CD8-positive, alpha-beta memory T cell (primary cell): ENCODE results near the gene TKT. TPM values are rescaled to one million over a fixed set of nuclear protein-coding genes. Genes with fewer than 3 reads are reported as not detected.

ENCODE experiments used
- CTCF ChIA-PET: fragments of 350-600 bp; sonication (Branson Sonifier 250); formaldehyde crosslinking; loops from one replicate; lab custom pipeline; 2021; ENCODE audit warnings: antibody characterized with exemption; lab: Charles Lee
- POLR2A ChIA-PET: fragments of 350-600 bp; sonication (Branson Sonifier 250); formaldehyde crosslinking; loops from one replicate; lab custom pipeline; 2021; ENCODE audit warnings: antibody characterized with exemption; lab: Charles Lee
- DNase-seq, 5 donors: peaks; one replicate each; pipeline versions ENCODE4 v3.0.0 to v3.0.0-alpha.2; 2020 to 2022; ENCODE audit warnings: mixed read lengths in 1 of 5
- H3K27ac ChIP-seq: one replicate; pipeline ENCODE4 v1.7.0; 2013; ENCODE audit warnings: low read depth, mild to moderate bottlenecking, low read length, moderate library complexity
- H3K27me3 ChIP-seq: 2 replicates; pipeline ENCODE4 v1.7.0; 2013; ENCODE audit warnings: low read length, mild to moderate bottlenecking; ENCODE audit not compliant: insufficient read depth, poor library complexity, severe bottlenecking
- H3K36me3 ChIP-seq: 2 replicates; pipeline ENCODE4 v1.7.0; 2013; ENCODE audit warnings: mild to moderate bottlenecking, low read length, moderate library complexity; ENCODE audit not compliant: insufficient read depth
- H3K4me1 ChIP-seq: 2 replicates; pipeline ENCODE4 v1.7.0; 2013; ENCODE audit warnings: mild to moderate bottlenecking, low read length, moderate library complexity; ENCODE audit not compliant: insufficient read depth
- H3K4me3 ChIP-seq: 2 replicates; pipeline ENCODE4 v1.7.0; 2013; ENCODE audit warnings: mild to moderate bottlenecking, low read length
- H3K9me3 ChIP-seq: 2 replicates; pipeline ENCODE4 v1.7.0; 2013; ENCODE audit warnings: mild to moderate bottlenecking, low read length
- H3K27ac Mint-ChIP-seq, 8 donors: one replicate each; pipeline ENCODE4 v1.8.0; 2020 to 2021; ENCODE audit warnings: mixed read lengths in 8 of 8, mild to moderate bottlenecking in 6 of 8, inconsistent platforms in 3 of 8, moderate library complexity in 3 of 8
- H3K27me3 Mint-ChIP-seq, 2 donors: one replicate each; pipeline ENCODE4 v1.8.0; 2020 to 2021; ENCODE audit warnings: mixed read lengths in 2 of 2, mild to moderate bottlenecking in 1 of 2, moderate library complexity in 1 of 2
- H3K36me3 Mint-ChIP-seq, 3 donors: one replicate each; pipeline ENCODE4 v1.8.0; 2020 to 2021; ENCODE audit warnings: mixed read lengths in 3 of 3, inconsistent platforms in 1 of 3, mild to moderate bottlenecking in 1 of 3
- H3K4me1 Mint-ChIP-seq, 3 donors: one replicate each; pipeline ENCODE4 v1.8.0; 2020 to 2021; ENCODE audit warnings: mixed read lengths in 3 of 3, inconsistent platforms in 1 of 3, mild to moderate bottlenecking in 1 of 3
- H3K4me3 Mint-ChIP-seq, 7 donors: one replicate each; pipeline ENCODE4 v1.8.0; 2020 to 2021; ENCODE audit warnings: mixed read lengths in 7 of 7, mild to moderate bottlenecking in 6 of 7, moderate library complexity in 4 of 7, inconsistent platforms in 2 of 7
- H3K9me3 Mint-ChIP-seq, 5 donors: one replicate each; pipeline ENCODE4 v1.8.0; 2020 to 2022; ENCODE audit warnings: mixed read lengths in 5 of 5, mild to moderate bottlenecking in 3 of 5, moderate library complexity in 2 of 5, inconsistent platforms in 1 of 5
- polyA plus RNA-seq: library from polyadenylated mRNA; unstranded; fragments of 300-500 nt; fragmentation: Illumina TruSeq; gene quantifications from one replicate; pipeline ENCODE4 v1.2.3, GENCODE V29; 2021
- total RNA-seq, 2 experiments: library from RNA; stranded (reverse); gene quantifications; one replicate each; pipeline ENCODE4 v1.2.3, GENCODE V29; 2021

Gene TKT
- total and polyA plus RNA-seq, 3 experiments from 2014 or later: 59.3 to 182 (median 173) TPM

DNA sequence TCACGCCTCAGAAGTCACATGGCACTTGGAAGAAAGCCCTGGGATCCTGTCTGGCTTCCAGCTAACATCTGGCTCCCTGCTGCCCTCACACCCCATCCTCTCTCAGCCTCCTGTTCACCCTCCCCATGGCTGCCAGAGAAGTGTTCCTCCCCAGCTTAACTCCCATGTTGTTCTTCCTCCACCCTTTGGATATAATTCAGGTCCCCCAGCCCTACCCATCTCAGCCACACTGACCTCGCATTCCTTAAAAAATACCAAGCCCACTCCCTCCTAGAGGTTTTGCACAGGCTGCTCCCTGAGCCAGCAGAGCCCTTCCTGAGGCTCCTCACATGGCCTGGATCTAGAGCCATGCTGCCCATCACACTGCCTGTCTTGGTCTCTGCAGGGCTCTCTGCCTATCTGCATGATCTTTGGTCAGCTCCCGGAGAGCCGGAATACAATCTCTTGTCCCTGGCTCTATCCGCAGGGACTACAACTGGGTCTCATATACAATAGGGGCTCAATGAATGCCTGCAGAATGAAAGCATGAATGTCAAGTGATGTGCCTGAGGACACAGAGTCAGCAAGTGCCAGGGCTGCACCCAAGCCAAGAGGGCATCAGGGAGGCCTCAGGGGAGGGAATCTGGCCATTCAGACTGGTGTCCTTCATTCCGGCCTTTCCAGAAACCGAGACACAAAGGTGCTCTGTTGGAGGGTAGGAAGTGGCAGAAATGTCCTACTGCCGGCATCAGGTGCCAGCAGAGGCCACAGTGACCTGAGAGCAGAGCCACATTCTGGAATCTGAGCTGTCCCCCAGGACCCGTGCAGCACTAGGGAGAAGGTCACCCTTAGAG, 3.8 kb upstream of the TKT start:
- H3K36me3 ChIP-seq: no peaks in the 10 kb centered on the region
- no peaks in the 10 kb centered on the region for H3K9me3 ChIP-seq
- no peaks in the 10 kb centered on the region for H3K9me3 Mint-ChIP-seq
- peak overlapping the region in 2 of 8 donors; percentile 12 to 87 for H3K27ac Mint-ChIP-seq
- peaks cover 0 to 6% (median 0%) of the 10 kb centered on the region in 3 donors for H3K36me3 Mint-ChIP-seq
- H3K4me1 ChIP-seq: peaks cover under 1% of the 10 kb centered on the region
- H3K4me3 Mint-ChIP-seq: peak overlapping the region in 1 of 7 donors; percentile 51
- POLR2A ChIA-PET: no interaction called here
- H3K27me3 Mint-ChIP-seq: peaks cover 0 to 1% of the 10 kb centered on the region in 2 donors
- H3K4me3 ChIP-seq: no peak overlapping the region
- H3K27me3 ChIP-seq: no peaks in the 10 kb centered on the region
- no peak for DNase-seq
- H3K27ac ChIP-seq: no peak overlapping the region
- H3K4me1 Mint-ChIP-seq: peaks cover 2 to 7% (median 6%) of the 10 kb centered on the region in 3 donors
- CTCF ChIA-PET: interaction anchor here (1.6 kb wide), 1 partner anchor 26 kb away, joined by 3 read pairs; no protein-coding TSS in a partner anchor

- Histone ChIP-seq H3K4me3 (no peak overlapping the region), H3K4me1 (peaks cover 9% of the 10 kb centered on the region), H3K36me3 (no peaks in the 10 kb centered on the region), H3K27me3 (no peaks in the 10 kb centered on the region), H3K27ac (no peak overlapping the region), H3K9me3 (no peaks in the 10 kb centered on the region)
- CTCF ChIA-PET: interaction anchor here (1.6 kb wide), 1 partner anchor 27 kb away, joined by 3 read pairs; no protein-coding TSS in a partner anchor
- peaks cover 10 to 15% (median 15%) of the 10 kb centered on the region in 3 donors for H3K4me1 Mint-ChIP-seq
- POLR2A ChIA-PET: no interaction called here
- peak overlapping the region in 1 of 7 donors; percentile 77 for H3K4me3 Mint-ChIP-seq
- H3K27me3 Mint-ChIP-seq: peaks cover 0 to 1% of the 10 kb centered on the region in 2 donors
- H3K9me3 Mint-ChIP-seq: no peaks in the 10 kb centered on the region
- H3K27ac Mint-ChIP-seq: peak overlapping the region in 1 of 8 donors; percentile 47
- DNase-seq: no peak
- peaks cover 0 to 6% (median 0%) of the 10 kb centered on the region in 3 donors for H3K36me3 Mint-ChIP-seq
These were observed 3.0 kb upstream of the TKT start for GRCh38 chr3:53258600-53259426.

GRCh38 chr3:53257465-53257864, 1.6 kb upstream of the TKT start:
- peaks cover 18 to 29% (median 27%) of the 10 kb centered on the region in 3 donors for H3K4me1 Mint-ChIP-seq
- peaks cover 0 to 6% (median 0%) of the 10 kb centered on the region in 3 donors for H3K36me3 Mint-ChIP-seq
- H3K4me3 ChIP-seq: no peak overlapping the region
- DNase-seq: no peak
- no peaks in the 10 kb centered on the region for H3K27me3 ChIP-seq
- POLR2A ChIA-PET: interaction anchor here (0.5 kb wide), 1 partner anchor 1757 kb away, joined by 7 read pairs; no protein-coding TSS in a partner anchor
- peaks cover 20% of the 10 kb centered on the region for H3K4me1 ChIP-seq
- CTCF ChIA-PET: interaction anchor here (0.9 kb wide), 1 partner anchor 18 kb away, joined by 4 read pairs; no protein-coding TSS in a partner anchor
- H3K27ac Mint-ChIP-seq: peak overlapping the region in 1 of 8 donors; percentile 8
- no peaks in the 10 kb centered on the region for H3K36me3 ChIP-seq
- H3K27ac ChIP-seq: no peak overlapping the region
- peak overlapping the region in 5 of 7 donors; percentile 19 to 83 (median 77) for H3K4me3 Mint-ChIP-seq
- H3K9me3 Mint-ChIP-seq: no peaks in the 10 kb centered on the region
- no peaks in the 10 kb centered on the region for H3K9me3 ChIP-seq
- H3K27me3 Mint-ChIP-seq: peaks cover 0 to 1% of the 10 kb centered on the region in 2 donors

DNA sequence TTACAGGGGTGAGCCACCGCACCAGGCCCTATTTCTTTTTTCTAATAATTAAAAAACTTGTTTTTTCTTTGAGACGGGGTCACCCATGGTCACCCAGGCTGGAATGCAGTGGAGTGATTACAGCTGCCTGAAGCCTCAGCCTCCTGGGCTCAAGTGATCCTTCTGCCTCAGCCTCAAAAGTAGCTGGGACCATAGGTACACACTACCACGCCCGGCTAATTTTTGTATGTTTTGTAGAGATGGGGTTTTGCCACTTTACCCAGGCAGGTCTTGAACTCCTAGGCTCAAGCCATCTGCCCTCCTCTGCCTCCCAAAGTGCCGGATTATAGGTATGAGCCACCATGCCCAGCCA, 858 bp upstream of the TKT start:
- H3K27me3 Mint-ChIP-seq: peaks cover 0 to 1% of the 10 kb centered on the region in 2 donors
- peak overlapping the region in 2 of 8 donors; percentile 4 to 81 for H3K27ac Mint-ChIP-seq
- no peaks in the 10 kb centered on the region for H3K9me3 ChIP-seq
- H3K4me1 Mint-ChIP-seq: peaks cover 22 to 35% (median 33%) of the 10 kb centered on the region in 3 donors
- H3K36me3 Mint-ChIP-seq: peaks cover 0 to 6% (median 0%) of the 10 kb centered on the region in 3 donors
- DNase-seq: no peak
- H3K4me1 ChIP-seq: peaks cover 26% of the 10 kb centered on the region
- H3K9me3 Mint-ChIP-seq: no peaks in the 10 kb centered on the region
- CTCF ChIA-PET: no interaction called here
- H3K4me3 ChIP-seq: no peak overlapping the region
- POLR2A ChIA-PET: interaction anchor here (0.5 kb wide), 1 partner anchor 1756 kb away, joined by 7 read pairs; no protein-coding TSS in a partner anchor
- no peaks in the 10 kb centered on the region for H3K27me3 ChIP-seq
- H3K4me3 Mint-ChIP-seq: peak overlapping the region; percentile 20 to 97 (median 85)
- no peak overlapping the region for H3K27ac ChIP-seq
- H3K36me3 ChIP-seq: no peaks in the 10 kb centered on the region

- no peaks in the 10 kb centered on the region for H3K36me3 ChIP-seq
- Mint-ChIP-seq H3K9me3 (no peaks in the 10 kb centered on the region), H3K4me3 (peak overlapping the region; percentile 90 to 97 (median 92)), H3K4me1 (peaks cover 27 to 46% (median 39%) of the 10 kb centered on the region in 3 donors), H3K27ac (peak overlapping the region in 6 of 8 donors; percentile 63 to 87 (median 82)), H3K27me3 (peaks cover 0 to 1% of the 10 kb centered on the region in 2 donors), H3K36me3 (peaks cover 0 to 6% (median 0%) of the 10 kb centered on the region in 3 donors)
- peak in 2 of 5 donors; percentile 23 to 34 for DNase-seq
- ChIA-PET POLR2A (interaction anchor here (1.0 kb wide), 1 partner anchor 94 kb away, joined by 3 read pairs; no protein-coding TSS in a partner anchor), CTCF (no interaction called here)
- H3K27ac ChIP-seq: peak overlapping the region; percentile 78
- H3K4me3 ChIP-seq: peak overlapping the region; percentile 90
- no peaks in the 10 kb centered on the region for H3K27me3 ChIP-seq
- H3K4me1 ChIP-seq: peaks cover 26% of the 10 kb centered on the region
- H3K9me3 ChIP-seq: no peaks in the 10 kb centered on the region
These were observed 423 bp downstream of the TKT start for GRCh38 chr3:53255423-53255774.

DNA sequence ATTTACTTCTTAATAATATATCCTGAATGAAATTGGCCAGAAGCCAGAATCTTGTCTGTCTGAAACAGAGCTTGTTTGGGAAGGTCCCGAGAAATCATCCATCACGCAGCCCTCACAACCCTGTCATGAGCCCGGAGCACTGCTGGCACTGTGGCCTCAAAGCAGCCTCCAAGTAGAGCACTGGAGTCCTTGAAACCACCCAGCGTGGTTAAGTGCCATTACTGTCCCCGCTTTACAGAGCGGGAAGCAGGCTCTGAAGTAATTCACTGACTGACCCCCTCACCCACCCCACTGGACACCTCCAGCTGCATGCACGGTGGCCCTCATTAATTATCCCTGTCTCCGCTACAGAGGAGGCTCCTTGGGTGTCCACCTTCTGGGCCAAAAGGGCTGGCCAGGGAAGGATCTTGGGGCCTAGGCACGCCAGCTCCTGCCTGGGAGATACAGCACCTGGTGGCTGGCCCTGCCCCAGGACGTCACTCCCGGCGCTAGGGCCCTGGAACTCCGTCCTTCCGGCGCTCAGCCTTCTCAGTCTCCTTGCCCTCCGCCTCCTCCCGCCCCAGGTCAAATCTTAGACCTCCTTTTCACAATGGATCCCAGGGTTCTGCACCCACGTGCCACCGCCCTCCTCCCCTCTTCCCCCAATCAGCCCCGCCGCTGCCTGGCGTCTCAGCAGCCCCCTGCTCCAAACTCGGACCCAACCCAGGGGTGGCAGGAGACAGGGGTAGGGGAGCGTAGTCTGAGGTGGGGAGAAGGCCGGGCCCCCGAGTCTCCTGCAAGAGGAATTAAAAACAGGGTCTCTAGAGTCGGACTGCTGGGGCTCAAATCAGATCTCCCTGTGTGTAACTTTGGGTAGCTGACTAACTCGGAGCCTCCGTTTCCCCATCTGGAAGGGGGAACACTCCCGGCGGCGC, 1.1 kb downstream of the TKT start:
- H3K27me3 Mint-ChIP-seq: peaks cover 0 to 1% of the 10 kb centered on the region in 2 donors
- Histone ChIP-seq H3K4me1 (peaks cover 31% of the 10 kb centered on the region), H3K9me3 (no peaks in the 10 kb centered on the region), H3K4me3 (peak overlapping the region; percentile 90), H3K27me3 (no peaks in the 10 kb centered on the region), H3K27ac (peak overlapping the region; percentile 78), H3K36me3 (no peaks in the 10 kb centered on the region)
- H3K4me3 Mint-ChIP-seq: peak overlapping the region; percentile 90 to 97 (median 92)
- H3K27ac Mint-ChIP-seq: peak overlapping the region; percentile 70 to 87 (median 85)
- H3K36me3 Mint-ChIP-seq: peaks cover 0 to 6% (median 0%) of the 10 kb centered on the region in 3 donors
- H3K9me3 Mint-ChIP-seq: no peaks in the 10 kb centered on the region
- H3K4me1 Mint-ChIP-seq: peaks cover 32 to 53% (median 42%) of the 10 kb centered on the region in 3 donors
- POLR2A ChIA-PET: interaction anchor here (0.6 to 1.0 kb wide), 2 partner anchors 17 to 95 kb away, joined by 3 read pairs; no protein-coding TSS in a partner anchor
- CTCF ChIA-PET: no interaction called here
- DNase-seq: peak; percentile 22 to 62 (median 39)
